Lower leg skin (tissue), 4 donors: ENCODE results near the gene AOPEP. TPM values are rescaled to one million over a fixed set of nuclear protein-coding genes. Genes with fewer than 3 reads are reported as not detected.

ENCODE experiments used
- DNase-seq, 2 donors: peaks; one replicate each; pipeline ENCODE4 v3.0.0-alpha.2; 2019; ENCODE audit warnings: low spot score in 2 of 2
- H3K4me3 ChIP-seq: fragments of 200-600 bp; sonication (generic); 2 replicates; pipeline ENCODE4 v1.5.1; 2017; ENCODE audit warnings: mild to moderate bottlenecking, low read depth; ENCODE audit not compliant: poor library complexity, severe bottlenecking
- POLR2A ChIP-seq, 2 donors: fragments of 450-650 bp; IDR thresholded peaks; one replicate each; pipeline ENCODE4 v1.6.1; 2016 to 2017; ENCODE audit warnings: antibody characterized with exemption in 2 of 2, mild to moderate bottlenecking in 1 of 2, moderate library complexity in 1 of 2
- WGBS, 2 donors: methylation state at CpG; one replicate each; pipeline ENCODE4 v1.1.5; 2018; 5-methylcytosine and 5-hydroxymethylcytosine counted together
- intact Hi-C: fragments of 100-400 bp; cut with DNase I; formaldehyde crosslinking; loops from one replicate; pipeline ENCODE4 v1.15.0; 2023; ENCODE audit warnings: low total_unique reads
- total RNA-seq, 4 donors: library from RNA; depleted of rRNA; stranded (reverse); fragments of >200 nt; gene quantifications; one replicate each; pipeline ENCODE4 v1.1.0, GENCODE V29; 2016
- TF ChIP-seq, protein P1 (sequence below), 3 donors: fragments of 450-650 bp; IDR thresholded peaks; one replicate each; pipeline ENCODE4 v1.5.1; 2016; ENCODE audit warnings: antibody characterized with exemption in 3 of 3, mild to moderate bottlenecking in 3 of 3, moderate library complexity in 2 of 3

AOPEP gene
- total RNA-seq, 4 donors from 2014 or later: 66.3 to 136 (median 118) TPM

DNA sequence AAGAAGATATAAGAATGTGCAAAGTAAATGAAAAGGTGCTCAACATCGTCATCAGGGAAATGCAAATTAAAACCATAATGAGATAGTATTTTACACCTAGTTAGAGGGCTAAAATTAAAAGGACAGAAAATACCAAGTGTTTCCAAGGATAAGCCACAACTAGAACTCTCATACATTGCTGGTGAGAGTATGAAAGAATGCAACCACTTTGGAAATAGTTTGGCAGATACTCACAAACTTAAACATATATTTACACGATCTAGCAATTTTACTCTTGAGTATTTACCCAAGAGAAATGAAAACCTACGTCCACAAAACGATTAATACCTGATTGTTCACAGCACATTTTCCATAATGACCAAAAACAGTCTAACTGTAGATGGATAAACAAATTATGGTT lies 51.5 kb downstream of the AOPEP start:
- 93% methylated on average over 4 of the region's 4 CpGs for WGBS, 2 donors
- no peak for TF ChIP-seq POLR2A (IDR thresholded peaks at IDR 0.05)
- TF ChIP-seq, protein P1, sequence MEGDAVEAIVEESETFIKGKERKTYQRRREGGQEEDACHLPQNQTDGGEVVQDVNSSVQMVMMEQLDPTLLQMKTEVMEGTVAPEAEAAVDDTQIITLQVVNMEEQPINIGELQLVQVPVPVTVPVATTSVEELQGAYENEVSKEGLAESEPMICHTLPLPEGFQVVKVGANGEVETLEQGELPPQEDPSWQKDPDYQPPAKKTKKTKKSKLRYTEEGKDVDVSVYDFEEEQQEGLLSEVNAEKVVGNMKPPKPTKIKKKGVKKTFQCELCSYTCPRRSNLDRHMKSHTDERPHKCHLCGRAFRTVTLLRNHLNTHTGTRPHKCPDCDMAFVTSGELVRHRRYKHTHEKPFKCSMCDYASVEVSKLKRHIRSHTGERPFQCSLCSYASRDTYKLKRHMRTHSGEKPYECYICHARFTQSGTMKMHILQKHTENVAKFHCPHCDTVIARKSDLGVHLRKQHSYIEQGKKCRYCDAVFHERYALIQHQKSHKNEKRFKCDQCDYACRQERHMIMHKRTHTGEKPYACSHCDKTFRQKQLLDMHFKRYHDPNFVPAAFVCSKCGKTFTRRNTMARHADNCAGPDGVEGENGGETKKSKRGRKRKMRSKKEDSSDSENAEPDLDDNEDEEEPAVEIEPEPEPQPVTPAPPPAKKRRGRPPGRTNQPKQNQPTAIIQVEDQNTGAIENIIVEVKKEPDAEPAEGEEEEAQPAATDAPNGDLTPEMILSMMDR (IDR thresholded peaks at IDR 0.05): no peak
- H3K4me3 ChIP-seq: no peak overlapping the region
- intact Hi-C loops: no loop called here
- no peak for DNase-seq

DNA sequence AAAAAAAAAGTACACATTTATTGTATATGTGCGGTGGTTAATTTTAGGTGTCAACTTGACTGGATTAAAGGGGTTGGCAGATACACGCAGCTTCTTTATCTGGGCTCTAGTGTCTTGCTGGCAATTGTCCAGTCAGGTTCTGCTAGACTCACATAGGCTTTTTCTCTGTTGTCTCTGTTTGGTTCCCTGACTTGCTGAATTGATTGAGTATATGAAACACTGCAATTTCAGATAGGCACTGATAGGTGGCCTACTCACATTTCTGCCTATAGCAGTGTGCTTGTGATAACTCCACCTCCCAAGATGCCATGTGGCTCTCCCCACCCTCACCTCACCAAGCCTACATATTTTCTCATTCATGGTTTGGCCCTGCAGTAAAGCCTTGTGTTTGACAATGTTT lies 52.5 kb downstream of the AOPEP start:
- TF ChIP-seq, protein P1 (IDR thresholded peaks at IDR 0.05): no peak
- TF ChIP-seq POLR2A (IDR thresholded peaks at IDR 0.05): no peak
- H3K4me3 ChIP-seq: no peak overlapping the region
- 77 to 92% methylated on average over 2 of the region's 2 CpGs for WGBS, 2 donors
- intact Hi-C loops: no loop called here
- DNase-seq: no peak

DNA sequence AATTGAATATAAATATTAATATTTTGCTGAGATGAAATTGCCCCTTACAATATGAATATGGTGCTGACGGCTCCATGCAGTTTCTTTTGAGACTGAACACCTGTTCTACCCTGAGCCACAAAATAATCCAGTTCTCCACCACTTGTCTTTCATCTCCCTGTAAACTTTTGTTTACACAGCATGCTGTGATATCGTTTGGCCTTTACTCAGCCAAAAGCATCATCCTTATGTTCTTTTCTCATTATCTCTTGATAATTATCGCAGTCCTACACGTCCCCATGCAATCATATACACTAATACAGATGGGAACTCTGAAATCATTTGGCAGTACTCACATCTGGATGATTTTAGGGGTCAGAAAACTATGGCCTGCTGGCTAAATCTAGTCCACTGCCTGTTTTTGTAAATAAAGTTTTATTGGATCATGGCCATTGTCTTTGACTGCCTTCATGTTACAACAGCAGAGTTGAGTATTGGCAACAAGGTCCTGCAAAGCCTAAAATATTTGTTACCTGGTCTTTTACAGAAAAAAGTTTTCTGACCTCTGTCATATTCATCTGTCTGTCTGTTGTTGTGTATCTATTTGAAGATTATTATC lies 53.3 kb downstream of the AOPEP start:
- WGBS, 2 donors: 87 to 91% methylated on average over 4 of the region's 4 CpGs
- no peak for DNase-seq
- TF ChIP-seq, protein P1 (IDR thresholded peaks at IDR 0.05): no peak
- TF ChIP-seq POLR2A (IDR thresholded peaks at IDR 0.05): no peak
- H3K4me3 ChIP-seq: no peak overlapping the region
- intact Hi-C loops: loop anchor here (10.0 kb wide), 1 partner anchor 225 kb away; no protein-coding TSS in a partner anchor

DNA sequence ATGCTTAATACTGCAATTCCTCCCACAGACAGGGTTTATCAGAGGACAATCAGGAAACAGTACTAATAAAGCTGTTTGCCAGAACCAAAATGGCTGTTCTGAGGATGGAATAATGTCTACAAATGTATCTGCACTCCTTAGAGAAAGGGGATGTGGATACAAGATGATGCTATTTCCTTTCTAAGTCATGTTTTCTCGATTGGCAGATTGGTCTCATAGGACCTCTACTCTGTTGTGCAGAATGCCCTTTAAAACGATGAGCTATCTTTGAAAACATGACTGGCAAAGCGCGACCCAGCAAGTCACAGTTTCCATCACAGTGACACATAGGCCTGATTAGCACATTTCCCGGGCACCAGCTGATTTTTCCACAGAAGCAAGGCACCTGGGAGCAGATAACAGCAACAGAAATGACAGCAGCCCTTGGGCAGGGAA lies 54.0 kb downstream of the AOPEP start:
- TF ChIP-seq, protein P1 (IDR thresholded peaks at IDR 0.05): no peak
- no peak for TF ChIP-seq POLR2A (IDR thresholded peaks at IDR 0.05)
- DNase-seq: no peak
- intact Hi-C loops: loop anchor here (10.0 kb wide), 1 partner anchor 224 kb away; no protein-coding TSS in a partner anchor

DNA sequence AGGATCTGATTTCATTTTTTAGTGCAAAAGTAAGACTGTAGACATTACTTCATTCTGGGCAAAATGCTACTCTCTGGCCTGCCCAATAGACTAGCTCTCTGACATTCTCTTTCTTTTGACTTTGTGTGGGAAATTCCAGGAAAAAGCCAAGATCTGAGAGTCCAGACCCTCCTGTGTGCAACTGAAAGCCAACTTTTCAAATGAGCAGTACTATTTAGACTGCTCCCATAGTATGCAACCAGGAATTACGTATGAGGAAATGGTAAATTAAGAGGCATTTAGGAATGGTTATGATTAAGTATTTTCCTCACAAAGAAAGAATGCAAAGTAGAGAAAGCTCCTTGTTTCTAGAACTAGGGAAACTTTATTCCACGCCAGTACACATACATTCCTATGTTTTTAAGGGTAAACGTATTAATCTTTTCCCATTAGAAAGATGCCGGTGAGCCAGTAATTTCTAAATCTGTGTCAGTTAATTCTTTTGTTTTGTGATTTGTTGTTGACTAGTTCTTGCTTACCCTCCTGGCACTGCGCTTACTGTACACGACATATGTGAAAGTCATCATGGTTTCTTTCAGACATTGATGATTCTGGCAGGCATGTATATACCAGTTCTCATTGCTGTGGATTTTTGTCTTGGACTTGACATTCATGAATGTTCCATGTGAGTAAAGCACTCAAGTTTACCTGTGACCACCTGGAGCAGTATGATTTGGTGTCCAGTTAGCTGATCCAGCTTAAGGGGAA lies 56.0 kb downstream of the AOPEP start:
- no peak for DNase-seq
- intact Hi-C loops: loop anchor here (2.0 to 10.0 kb wide), 2 partner anchors 222 to 344 kb away; no protein-coding TSS in a partner anchor
- TF ChIP-seq, protein P1 (IDR thresholded peaks at IDR 0.05): no peak
- no peak for TF ChIP-seq POLR2A (IDR thresholded peaks at IDR 0.05)
- no peak overlapping the region for H3K4me3 ChIP-seq
- 39 to 46% methylated on average over 6 of the region's 6 CpGs for WGBS, 2 donors

More for the DNA sequence above, 54.0 kb downstream of the AOPEP start:
- no peak overlapping the region for H3K4me3 ChIP-seq
- 51 to 53% methylated on average over 5 of the region's 5 CpGs for WGBS, 2 donors
